K562 (cell line): Measurements from ENCODE around the gene HELT. TPM values are rescaled to one million over a fixed set of nuclear protein-coding genes. Genes with fewer than 3 reads are reported as not detected.

ENCODE experiments used
- ATAC-seq: fragments of 200-7000 bp; cut with Tn5 transposase; 3 replicates; pipeline ENCODE4 v1.9.1; 2020; ENCODE audit warnings: moderate library complexity
- BruUV-seq: library from RNA; stranded (reverse); fragments of 400-500 nt; replicated peaks from 2 replicates; lab custom pipeline; 2021; lab: Mats Ljungman, UMichigan
- CTCF ChIA-PET: fragments of 300-600 bp; formaldehyde crosslinking; extraction: SDS; loops from one replicate; lab custom pipeline; 2021; ENCODE audit warnings: low intra/inter-chr PET ratio; lab: Yijun Ruan, JAX
- POLR2A ChIA-PET: fragments of 300-600, 350-650 bp; sonication (Branson Sonifier 250); formaldehyde crosslinking; extraction: SDS; loops from one replicate; lab custom pipeline; 2021; ENCODE audit warnings: antibody characterized with exemption, inconsistent platforms; lab: Yijun Ruan, JAX
- DNase-seq, 4 experiments: peaks; one replicate each; pipeline versions ENCODE4 v3.0.0 to v3.0.0-alpha.2; 2011 to 2018; ENCODE audit warnings: low spot score in 3 of 4, mixed read lengths in 3 of 4; ENCODE audit errors: extremely low read depth in 1 of 4
- FAIRE-seq: peaks from 2 replicates; lab custom pipeline; 2011; peaks lifted over from hg19 to GRCh38; lab: Jason Lieb, UNC
- H2AFZ ChIP-seq: 2 replicates; pipeline ENCODE4 v1.6.0; 2011; ENCODE audit warnings: low read depth, low read length, control low read depth, inconsistent platforms
- H3K27ac ChIP-seq: fragments of 200-600 bp; 3 replicates; pipeline ENCODE4 v1.8.0; 2011; ENCODE audit warnings: low read depth, mild to moderate bottlenecking, control low read depth, inconsistent platforms, low read length, moderate library complexity, mixed read lengths; ENCODE audit errors: extremely low read depth
- H3K27me3 ChIP-seq, 2 experiments: fragments of 300-600 bp in 1 of 2; 2 replicates in 1 of 2; 3 replicates in 1 of 2; pipeline versions ENCODE4 v1.6.0 to v1.8.0; 2011; ENCODE audit warnings: inconsistent platforms in 2 of 2, low read length in 2 of 2, mild to moderate bottlenecking in 1 of 2, mixed read lengths in 1 of 2, moderate library complexity in 1 of 2; ENCODE audit not compliant: control insufficient read depth in 2 of 2, insufficient read depth in 2 of 2
- H3K36me3 ChIP-seq: fragments of 300-600 bp; 3 replicates; pipeline ENCODE4 v1.8.0; 2011; ENCODE audit warnings: mild to moderate bottlenecking, low read length, inconsistent platforms; ENCODE audit not compliant: control insufficient read depth, insufficient read depth
- H3K4me1 ChIP-seq, 2 experiments: fragments of 200-600 bp in 1 of 2; replicated peaks in 1 of 2; 2 replicates in 1 of 2; 3 replicates in 1 of 2; pipeline versions ENCODE4 v1.5.1 to v1.8.0; 2011; ENCODE audit warnings: inconsistent platforms in 2 of 2, low read length in 2 of 2, mild to moderate bottlenecking in 1 of 2, mixed read lengths in 1 of 2, moderate library complexity in 1 of 2; ENCODE audit not compliant: control insufficient read depth in 2 of 2, insufficient read depth in 2 of 2
- H3K4me2 ChIP-seq: 2 replicates; pipeline ENCODE4 v1.6.1; 2011; ENCODE audit warnings: low read length, control low read depth, inconsistent platforms, mixed read lengths; ENCODE audit not compliant: insufficient read depth
- H3K4me3 ChIP-seq: fragments of 200-600 bp; sonication (generic), shearing (Covaris generic); 2 replicates; pipeline ENCODE4 v1.5.1; 2016; ENCODE audit warnings: control low read depth, inconsistent platforms
- H3K79me2 ChIP-seq: fragments of 200-600 bp; 3 replicates; pipeline ENCODE4 v1.8.0; 2011; ENCODE audit warnings: low read length, inconsistent platforms; ENCODE audit not compliant: control insufficient read depth, insufficient read depth
- H3K9ac ChIP-seq, 2 experiments: 2 replicates each; pipeline versions ENCODE4 v1.6.0 to v1.6.1; 2011; ENCODE audit warnings: low read depth in 2 of 2, low read length in 2 of 2, control low read depth in 1 of 2, inconsistent platforms in 1 of 2, mild to moderate bottlenecking in 1 of 2, mixed read lengths in 1 of 2; ENCODE audit not compliant: insufficient read depth in 1 of 2
- H3K9me1 ChIP-seq: one replicate; pipeline ENCODE4 v1.6.0; 2011; ENCODE audit warnings: inconsistent platforms, mild to moderate bottlenecking, low read length, moderate library complexity; ENCODE audit not compliant: control insufficient read depth, insufficient read depth
- H3K9me3 ChIP-seq: replicated peaks from 2 replicates; pipeline ENCODE4 v1.5.1; 2011; ENCODE audit warnings: low read depth, low read length, inconsistent platforms; ENCODE audit not compliant: control insufficient read depth, insufficient read depth
- H4K20me1 ChIP-seq: replicated peaks from 2 replicates; pipeline ENCODE4 v1.6.1; 2011; ENCODE audit warnings: low read length, inconsistent platforms, mixed read lengths; ENCODE audit not compliant: control insufficient read depth, insufficient read depth
- CBFA2T3 ChIP-seq: fragments of 450-650 bp; IDR thresholded peaks from 2 replicates; pipeline ENCODE4 v1.6.1; 2017
- CHD1 ChIP-seq: fragments of 200-600 bp; sonication (generic); IDR thresholded peaks from one replicate; pipeline ENCODE4 v1.6.1; 2012; ENCODE audit warnings: mild to moderate bottlenecking, moderate library complexity, low read length, inconsistent platforms
- CLOCK ChIP-seq: fragments of 250-450 bp; sonication (Bioruptor Pico); IDR thresholded peaks from 2 replicates; pipeline ENCODE4 v1.4.0; 2020; ENCODE audit warnings: mild to moderate bottlenecking, moderate library complexity, borderline replicate concordance
- DLX4 ChIP-seq: fragments of 250-450 bp; sonication (Bioruptor Pico); IDR thresholded peaks from 2 replicates; pipeline ENCODE4 v1.6.1; 2021; ENCODE audit warnings: mild to moderate bottlenecking
- FOS ChIP-seq: IDR thresholded peaks from 3 replicates; pipeline ENCODE4 v1.6.1; 2011; ENCODE audit not compliant: insufficient read length; ENCODE audit errors: extremely low read depth
- HNRNPH1 ChIP-seq: fragments of 200-400 bp; formaldehyde crosslinking; optimal IDR thresholded peaks from 2 replicates; pipeline ENCODE3; 2017; ENCODE audit warnings: low read depth, mild to moderate bottlenecking, low read length, moderate library complexity
- MBD2 ChIP-seq: sonication (generic); IDR thresholded peaks from 2 replicates; pipeline ENCODE4 v1.6.1; 2016; ENCODE audit warnings: low read depth, borderline replicate concordance
- PHF21A ChIP-seq: fragments of 450-650 bp; IDR thresholded peaks from 2 replicates; pipeline ENCODE4 v1.6.1; 2017; ENCODE audit warnings: low read depth, borderline replicate concordance
- PHF8 ChIP-seq: fragments of 200-600 bp; sonication (generic); IDR thresholded peaks from 2 replicates; pipeline ENCODE4 v1.6.1; 2012; ENCODE audit warnings: mixed run types, mild to moderate bottlenecking, inconsistent platforms, low read length, moderate library complexity, borderline replicate concordance
- POLR2H ChIP-seq: IDR thresholded peaks from 2 replicates; pipeline ENCODE4 v1.6.1; 2016; ENCODE audit warnings: missing genetic modification characterization, low read depth, mild to moderate bottlenecking, control low read depth, missing compliant biosample characterization, moderate library complexity
- SIN3B ChIP-seq: fragments of 450-650 bp; IDR thresholded peaks from 2 replicates; pipeline ENCODE4 v1.6.1; 2017; ENCODE audit warnings: low read depth, mild to moderate bottlenecking, moderate library complexity
- SRSF1 ChIP-seq: fragments of 200-400 bp; formaldehyde crosslinking; IDR thresholded peaks from 2 replicates; pipeline ENCODE4 v1.6.1; 2017; ENCODE audit warnings: mild to moderate bottlenecking, low read depth, low read length, moderate library complexity
- TCF7L2 ChIP-seq: fragments of 150-350 bp; IDR thresholded peaks from 2 replicates; pipeline ENCODE4 v1.6.1; 2016; ENCODE audit warnings: low read depth, mild to moderate bottlenecking, low read length, moderate library complexity
- ZNF224 ChIP-seq: sonication (generic); formaldehyde crosslinking; IDR thresholded peaks from 2 replicates; pipeline ENCODE4 v1.8.0; 2022; ENCODE audit warnings: mild to moderate bottlenecking, missing genetic modification reagents
- ZNF263 ChIP-seq: sonication (generic); formaldehyde crosslinking; IDR thresholded peaks from 2 replicates; pipeline ENCODE4 v1.8.0; 2022; ENCODE audit warnings: mild to moderate bottlenecking, missing genetic modification reagents, borderline replicate concordance
- WGBS: fragments of 100-300 bp; shearing (Covaris generic); methylation state at CpG from one replicate; pipeline ENCODE4 v1.1.6; 2016; ENCODE audit warnings: low coverage, mixed read lengths; ENCODE audit not compliant: insufficient coverage; ENCODE audit errors: missing lambda C conversion rate; 5-methylcytosine and 5-hydroxymethylcytosine counted together
- in situ Hi-C: fragments of 300-500 bp; cut with MboI; formaldehyde crosslinking; loops from 4 replicates; pipeline ENCODE4 v1.15.0; 2018; ENCODE audit warnings: inconsistent platforms, mixed read lengths
- intact Hi-C: fragments of 100-400 bp; cut with micrococcal nuclease; formaldehyde crosslinking; loops from 2 replicates; pipeline ENCODE4 v1.14.2; 2022
- polyA plus RNA-seq, 8 experiments: library from polyadenylated mRNA; depleted of rRNA in 4 of 8; stranded (reverse) in 5 of 8; unstranded in 3 of 8; fragments of >200 nt; fragmentation: Nextera tagmentation in 2 of 8; fragmentation: Illumina TruSeq in 1 of 8; extraction: Ambion mirVana in 2 of 8; extraction: Trizol in 1 of 8; gene quantifications; 2 replicates each; pipeline versions ENCODE4 v1.2.1 to v1.2.3, GENCODE V29; 2011 to 2014; ENCODE audit warnings: inconsistent platforms in 1 of 8, missing spikeins in 1 of 8
- total RNA-seq, 7 experiments: library from RNA; depleted of rRNA in 6 of 7; stranded (reverse); fragments of >200 nt in 6 of 7; fragmentation: Illumina TruSeq in 2 of 7; extraction: Trizol in 2 of 7; gene quantifications; 2 replicates each; pipeline versions ENCODE4 v1.2.1 to v1.2.3, GENCODE V29; 2011 to 2021; ENCODE audit warnings: low replicate concordance in 1 of 7
- TF ChIP-seq, protein P1 (sequence below): sonication (generic); formaldehyde crosslinking; IDR thresholded peaks from 2 replicates; pipeline ENCODE4 v1.9.0; 2022; ENCODE audit warnings: mild to moderate bottlenecking, missing genetic modification reagents
- TF ChIP-seq, protein P2 (sequence below): fragments of 450-650 bp; formaldehyde crosslinking; conservative IDR thresholded peaks from 2 replicates; pipeline ENCODE4 v1.4.0; 2022; ENCODE audit warnings: mild to moderate bottlenecking, missing genetic modification characterization

The HELT gene
- total and polyA plus RNA-seq, 9 of the 15 experiments (the other 6 are each of a cell fraction or from before 2014, with no cell fraction given) = not detected

- TF ChIP-seq, protein P1, sequence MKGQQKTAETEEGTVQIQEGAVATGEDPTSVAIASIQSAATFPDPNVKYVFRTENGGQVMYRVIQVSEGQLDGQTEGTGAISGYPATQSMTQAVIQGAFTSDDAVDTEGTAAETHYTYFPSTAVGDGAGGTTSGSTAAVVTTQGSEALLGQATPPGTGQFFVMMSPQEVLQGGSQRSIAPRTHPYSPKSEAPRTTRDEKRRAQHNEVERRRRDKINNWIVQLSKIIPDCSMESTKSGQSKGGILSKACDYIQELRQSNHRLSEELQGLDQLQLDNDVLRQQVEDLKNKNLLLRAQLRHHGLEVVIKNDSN (CRISPR knock-in tag) = no peak
Observed at GRCh38 chr4:185023471-185023870, 5.2 kb downstream of the HELT start (continued).

DNA sequence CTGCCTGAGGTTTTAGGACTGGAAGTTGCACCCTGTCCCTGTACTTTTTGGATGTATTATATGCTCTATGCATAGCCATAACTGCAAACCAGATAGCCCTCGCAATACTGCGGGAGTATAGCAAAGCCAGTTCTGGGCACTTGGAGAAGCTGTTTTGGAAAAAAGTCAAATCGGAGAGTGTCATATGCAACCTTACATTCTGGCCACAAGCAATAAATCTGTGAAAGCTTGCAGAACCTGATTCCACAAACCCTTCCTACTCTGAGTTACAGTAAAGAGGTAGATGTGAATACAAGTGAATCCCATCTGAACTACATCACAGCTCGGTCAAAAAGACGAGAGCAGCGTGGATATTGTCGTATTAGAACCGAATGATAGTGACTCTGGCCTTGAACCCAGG is 10.3 kb downstream of the HELT start:
- Histone ChIP-seq H3K27me3 (peaks cover 34 to 56% of the 10 kb centered on the region in 2 experiments; a peak in 4 of 5 replicates), H2AFZ (no peak overlapping the region), H3K4me3 (no peak overlapping the region), H3K4me2 (no peak overlapping the region), H3K27ac (no peak overlapping the region), H3K79me2 (no peaks in the 10 kb centered on the region), H4K20me1 (no peaks in the 10 kb centered on the region), H3K9ac (no peak overlapping the region), H3K4me1 (no peaks in the 10 kb centered on the region), H3K9me1 (no peaks in the 10 kb centered on the region), H3K9me3 (no peaks in the 10 kb centered on the region), H3K36me3 (no peaks in the 10 kb centered on the region)
- FAIRE-seq (no peak), DNase-seq (no peak), ATAC-seq (no peak)
- no TSS peak for BruUV-seq
- WGBS = 1% methylated on average over 8 of the region's 8 CpGs
- ChIA-PET POLR2A (no interaction called here), CTCF (interaction anchor here (0.7 kb wide), 1 partner anchor 119 kb away, joined by 5 read pairs; no protein-coding TSS in a partner anchor)
- in situ Hi-C loops (loop anchor here (25.0 kb wide), 1 partner anchor 1009 kb away; no protein-coding TSS in a partner anchor), intact Hi-C loops (no loop called here)
- no peak for TF ChIP-seq PHF21A
- TF ChIP-seq SIN3B = no peak
- no peak for TF ChIP-seq FOS
- no peak for TF ChIP-seq TCF7L2
- no peak for TF ChIP-seq CLOCK (CRISPR knock-in tag)
- TF ChIP-seq SRSF1 = no peak
- no peak for TF ChIP-seq HNRNPH1
- TF ChIP-seq PHF8 = no peak
- TF ChIP-seq POLR2H (tag) = no peak
- TF ChIP-seq DLX4 (CRISPR knock-in tag) = no peak
- TF ChIP-seq MBD2 = no peak
- TF ChIP-seq CBFA2T3 = no peak
- no peak for TF ChIP-seq ZNF263 (CRISPR knock-in tag)
- TF ChIP-seq CHD1 = no peak
- no peak for TF ChIP-seq ZNF224 (CRISPR knock-in tag)
- TF ChIP-seq, protein P2, sequence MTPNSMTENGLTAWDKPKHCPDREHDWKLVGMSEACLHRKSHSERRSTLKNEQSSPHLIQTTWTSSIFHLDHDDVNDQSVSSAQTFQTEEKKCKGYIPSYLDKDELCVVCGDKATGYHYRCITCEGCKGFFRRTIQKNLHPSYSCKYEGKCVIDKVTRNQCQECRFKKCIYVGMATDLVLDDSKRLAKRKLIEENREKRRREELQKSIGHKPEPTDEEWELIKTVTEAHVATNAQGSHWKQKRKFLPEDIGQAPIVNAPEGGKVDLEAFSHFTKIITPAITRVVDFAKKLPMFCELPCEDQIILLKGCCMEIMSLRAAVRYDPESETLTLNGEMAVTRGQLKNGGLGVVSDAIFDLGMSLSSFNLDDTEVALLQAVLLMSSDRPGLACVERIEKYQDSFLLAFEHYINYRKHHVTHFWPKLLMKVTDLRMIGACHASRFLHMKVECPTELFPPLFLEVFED = no peak
